IPS-11a (cell line): ENCODE data around the gene C1R.

ENCODE experiments used
- H3K4me3 ChIP-seq: one replicate; pipeline ENCODE4 v1.5.1; 2013; ENCODE audit warnings: low read depth, low read length, control low read depth

The C1R gene

DNA sequence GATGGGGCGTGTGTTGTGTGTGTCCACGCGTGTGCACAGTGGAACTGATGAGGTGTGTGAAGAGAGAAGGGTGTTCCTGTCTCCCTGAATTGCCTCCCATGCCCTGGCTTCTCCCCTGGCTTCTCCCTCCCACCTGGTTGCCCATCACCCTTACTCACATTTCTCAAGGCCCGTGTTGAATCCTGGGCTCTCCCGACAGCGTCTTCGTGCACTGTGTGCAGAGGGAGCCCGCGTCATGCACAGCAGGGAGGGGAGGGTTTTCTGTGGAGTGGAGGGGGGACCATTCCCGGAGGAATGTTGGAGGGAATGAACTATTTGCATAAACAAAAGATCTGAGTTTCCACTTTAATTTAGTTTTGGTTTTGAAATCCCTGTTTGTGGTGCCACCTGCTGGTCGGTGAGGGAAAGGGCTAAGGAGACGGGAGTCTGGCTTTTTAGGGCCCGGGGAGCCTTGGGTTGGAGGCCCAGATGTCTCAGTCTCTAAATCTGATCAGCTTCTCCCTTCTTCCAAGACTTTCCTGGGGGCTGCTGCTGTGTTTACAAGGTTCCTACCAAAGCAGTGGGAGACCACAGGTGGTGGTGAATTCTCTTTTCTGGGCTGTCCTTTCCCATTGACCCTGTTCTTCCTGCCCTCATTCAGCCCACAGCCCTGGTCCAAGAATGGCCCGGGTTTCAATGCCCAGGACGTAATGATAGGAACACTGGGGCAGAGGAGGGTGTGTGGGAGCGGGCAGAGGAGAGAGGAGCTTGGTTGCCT, at the start of gene C1R:
C1R (minus strand) TSS at position 217 of the 757 bp plus-strand sequence; CDS start at position 160, 57 bp downstream.
- H3K4me3 ChIP-seq, result no peak within 1 kb of the TSS

DNA sequence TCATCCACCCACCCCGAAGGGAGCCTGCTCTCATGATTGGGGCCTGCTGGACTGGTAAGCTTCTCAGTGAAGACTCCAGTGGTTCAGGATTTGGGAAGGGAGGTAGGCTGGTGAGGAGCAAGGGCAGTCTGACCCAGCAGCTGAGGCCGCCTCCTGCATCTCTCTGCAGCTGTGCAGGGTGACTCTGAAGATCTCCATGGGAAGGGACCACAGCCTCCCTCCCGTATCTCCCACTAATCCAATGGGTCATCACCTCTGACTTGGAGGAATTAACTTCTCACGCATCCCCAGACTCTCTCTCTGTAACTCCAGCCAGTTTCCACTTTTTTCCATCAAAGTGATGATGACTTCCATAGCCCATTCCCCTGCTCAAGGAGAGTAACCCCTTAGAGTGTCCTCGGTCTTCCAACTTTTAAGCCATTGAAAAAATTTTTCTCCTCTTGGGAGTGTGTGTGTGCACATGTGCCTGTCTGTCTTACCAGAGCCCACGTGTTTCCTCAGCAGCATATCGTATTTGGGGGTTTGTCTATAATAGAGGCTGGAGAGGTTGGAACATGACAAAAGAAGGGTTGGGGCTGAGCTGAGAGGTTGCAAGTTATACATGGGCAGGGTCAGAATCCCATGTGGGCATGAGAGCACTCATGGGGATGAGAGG, 49.2 kb upstream of the C1R start:
- no peak overlapping the region for H3K4me3 ChIP-seq

DNA sequence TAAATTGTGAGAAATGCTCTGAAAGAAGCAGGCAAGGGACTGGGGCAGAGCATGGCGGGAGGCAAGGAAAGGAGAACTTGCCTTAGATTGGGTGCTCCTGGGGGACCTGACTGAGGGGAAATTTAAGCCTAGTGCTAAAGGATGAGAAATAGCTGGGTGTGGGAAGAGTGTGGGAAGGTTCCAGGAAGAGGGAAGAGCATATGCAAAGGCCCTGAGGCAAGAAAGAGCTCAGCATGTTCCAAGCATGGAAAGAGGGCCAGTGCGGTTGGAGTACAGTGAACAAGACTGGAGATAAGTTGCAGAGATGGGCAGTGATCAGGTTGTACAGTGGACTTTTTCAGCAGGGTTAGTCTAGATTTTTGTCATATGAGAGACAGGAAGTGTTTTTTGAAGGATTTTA, 47.0 kb upstream of the C1R start:
- H3K4me3 ChIP-seq, result no peak overlapping the region

DNA sequence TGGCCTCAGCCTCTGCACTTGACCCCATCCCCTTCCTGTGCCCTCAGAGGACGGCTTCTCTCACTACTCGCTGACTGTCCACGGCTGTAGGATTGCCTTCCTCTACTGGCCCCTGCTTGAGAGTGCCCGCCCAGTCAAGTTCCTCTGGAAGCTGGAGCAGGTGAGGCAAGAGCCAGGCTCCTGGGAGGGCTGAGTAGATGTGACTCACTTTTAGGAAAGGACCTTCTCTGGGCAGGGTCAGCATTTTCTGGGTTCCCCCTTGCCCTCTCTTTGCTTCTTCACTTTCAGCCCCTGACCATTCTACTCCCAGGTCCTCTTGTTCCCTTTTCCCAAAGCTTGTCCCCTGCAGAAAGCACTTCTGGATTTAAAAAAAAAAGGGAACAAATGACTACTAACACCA, 45.7 kb upstream of the C1R start:
- H3K4me3 ChIP-seq, result no peak overlapping the region

DNA sequence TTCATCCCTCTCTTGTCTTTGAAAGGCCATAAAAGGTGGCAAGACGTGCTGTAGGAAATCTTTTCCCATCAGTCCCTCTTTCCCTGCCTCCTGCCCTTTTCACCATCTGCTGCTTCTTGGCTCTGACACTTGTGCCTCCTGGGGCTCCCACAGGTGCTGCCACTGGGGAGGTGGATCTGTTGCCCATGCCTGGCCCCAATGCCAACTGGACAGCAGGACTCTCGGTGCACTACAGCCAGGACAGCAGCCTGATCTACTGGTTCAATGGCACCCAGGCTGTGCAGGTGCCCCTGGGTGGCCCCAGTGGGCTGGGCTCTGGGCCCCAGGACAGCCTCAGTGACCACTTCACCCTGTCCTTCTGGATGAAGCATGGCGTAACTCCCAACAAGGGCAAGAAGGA, 44.4 kb upstream of the C1R start:
- no peak overlapping the region for H3K4me3 ChIP-seq

DNA sequence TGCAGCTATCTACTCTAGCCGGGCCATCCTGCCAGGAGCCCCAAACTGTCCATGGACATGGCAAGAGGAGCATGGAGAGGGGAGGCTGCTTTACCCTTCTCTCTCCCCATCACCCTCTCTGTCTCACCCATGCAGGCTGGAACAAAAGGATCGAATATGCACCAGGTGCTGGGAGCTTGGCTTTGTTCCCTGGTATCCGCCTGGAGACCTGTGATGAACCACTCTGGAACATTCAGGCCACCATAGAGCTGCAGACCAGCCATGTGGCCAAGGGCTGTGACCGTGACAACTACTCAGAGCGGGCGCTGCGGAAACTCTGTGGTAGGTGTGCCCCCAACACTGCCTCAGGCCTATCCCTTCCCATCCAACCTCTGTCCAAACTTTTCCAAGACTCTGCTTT, 43.8 kb upstream of the C1R start:
- no peak overlapping the region for H3K4me3 ChIP-seq

DNA sequence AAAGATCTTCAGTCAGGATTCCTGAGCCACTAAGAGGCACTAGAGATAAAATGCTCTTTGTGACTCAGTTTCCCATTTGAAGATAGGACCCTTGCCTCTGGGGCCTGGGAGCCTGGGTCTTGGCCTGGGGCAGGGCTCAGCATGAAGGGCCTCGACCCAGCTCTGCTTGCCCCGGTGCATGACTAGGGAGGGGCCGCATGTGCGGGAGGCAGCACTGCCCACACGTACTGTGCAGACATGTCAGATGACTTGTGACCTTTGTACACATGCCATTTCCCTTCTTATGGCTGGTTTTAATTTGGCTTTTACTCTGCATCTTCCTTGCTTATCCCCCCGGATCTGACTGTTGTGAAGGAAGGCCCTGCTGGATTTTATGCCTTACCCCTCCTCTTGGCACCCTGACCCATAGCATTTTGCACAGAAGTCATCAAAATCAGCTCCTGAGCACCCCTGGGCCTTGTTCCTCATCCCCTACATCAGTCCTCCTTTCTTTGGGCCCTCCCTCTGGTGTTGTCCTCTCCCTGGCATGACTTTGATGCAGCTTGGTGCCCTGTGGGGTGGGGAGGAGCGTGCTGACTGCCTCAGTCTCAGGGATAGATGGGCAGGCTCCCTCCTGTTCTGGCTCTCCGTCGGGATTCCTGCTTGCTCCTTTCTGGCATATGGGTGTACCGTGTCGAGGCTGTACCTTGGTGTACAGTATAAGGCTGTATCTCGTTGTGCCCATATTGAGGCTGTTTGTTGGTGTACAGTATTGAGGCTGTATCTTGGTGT, 42.3 kb upstream of the C1R start:
- H3K4me3 ChIP-seq, result no peak overlapping the region

DNA sequence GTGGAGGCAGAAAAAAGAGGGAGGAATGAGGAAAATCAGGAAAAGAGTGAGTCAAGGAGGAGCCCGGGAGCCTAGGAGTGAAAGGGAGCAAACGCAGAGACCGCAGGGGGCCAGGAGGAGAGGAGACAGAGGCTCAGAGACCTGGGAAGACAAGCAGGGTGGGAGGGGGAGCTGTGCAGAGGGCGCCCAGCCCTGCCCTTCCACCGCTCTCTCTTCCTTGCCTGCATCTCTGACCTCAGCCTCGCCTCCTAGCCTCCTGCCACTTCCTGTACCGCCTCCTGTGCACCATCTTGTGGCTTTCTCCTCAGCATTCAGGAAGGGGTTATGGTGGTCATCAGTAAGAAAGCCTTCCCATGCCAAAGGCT, 39.2 kb upstream of the C1R start:
- H3K4me3 ChIP-seq, result peak overlapping the region; percentile 82

DNA sequence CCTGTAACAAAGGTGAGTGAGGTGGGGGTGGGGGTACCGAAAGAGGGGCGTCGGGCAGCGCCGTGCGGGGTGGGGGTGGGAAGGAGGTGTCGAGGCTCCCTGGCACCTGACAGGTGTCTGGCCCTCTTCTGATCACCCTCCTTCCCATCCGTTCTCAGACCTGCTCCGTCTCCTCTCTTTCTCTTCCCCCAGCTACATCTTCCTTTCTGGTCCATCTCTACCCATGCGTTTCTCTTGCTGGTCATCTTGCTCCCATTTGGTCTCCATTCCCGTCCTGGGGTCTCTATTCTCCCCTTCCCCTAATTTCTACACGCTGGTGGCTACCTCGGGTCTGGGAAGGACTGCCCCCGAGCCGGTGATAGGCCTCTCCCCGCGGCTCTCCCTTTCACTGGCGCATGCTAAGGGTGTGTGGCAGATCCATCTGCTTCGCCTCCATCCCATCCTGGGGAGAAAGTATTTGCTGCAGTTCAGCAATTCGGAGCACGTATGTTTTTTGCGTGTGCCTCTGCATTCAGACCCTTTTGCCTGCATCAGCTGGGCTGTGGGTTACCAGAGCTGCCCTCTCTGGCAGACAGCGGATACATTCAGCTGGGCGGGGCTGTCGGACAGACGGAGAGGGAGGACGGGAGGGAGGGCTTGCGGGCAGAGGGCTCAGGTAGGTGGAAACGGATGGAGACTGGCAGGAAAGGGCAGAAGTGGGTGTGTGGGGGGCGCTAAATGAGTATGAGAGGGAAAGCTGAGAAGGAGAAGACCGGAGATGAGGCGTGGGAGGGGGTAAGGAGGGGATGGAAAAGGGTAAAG, 38.7 kb upstream of the C1R start:
- peak overlapping the region; percentile 82 for H3K4me3 ChIP-seq

DNA sequence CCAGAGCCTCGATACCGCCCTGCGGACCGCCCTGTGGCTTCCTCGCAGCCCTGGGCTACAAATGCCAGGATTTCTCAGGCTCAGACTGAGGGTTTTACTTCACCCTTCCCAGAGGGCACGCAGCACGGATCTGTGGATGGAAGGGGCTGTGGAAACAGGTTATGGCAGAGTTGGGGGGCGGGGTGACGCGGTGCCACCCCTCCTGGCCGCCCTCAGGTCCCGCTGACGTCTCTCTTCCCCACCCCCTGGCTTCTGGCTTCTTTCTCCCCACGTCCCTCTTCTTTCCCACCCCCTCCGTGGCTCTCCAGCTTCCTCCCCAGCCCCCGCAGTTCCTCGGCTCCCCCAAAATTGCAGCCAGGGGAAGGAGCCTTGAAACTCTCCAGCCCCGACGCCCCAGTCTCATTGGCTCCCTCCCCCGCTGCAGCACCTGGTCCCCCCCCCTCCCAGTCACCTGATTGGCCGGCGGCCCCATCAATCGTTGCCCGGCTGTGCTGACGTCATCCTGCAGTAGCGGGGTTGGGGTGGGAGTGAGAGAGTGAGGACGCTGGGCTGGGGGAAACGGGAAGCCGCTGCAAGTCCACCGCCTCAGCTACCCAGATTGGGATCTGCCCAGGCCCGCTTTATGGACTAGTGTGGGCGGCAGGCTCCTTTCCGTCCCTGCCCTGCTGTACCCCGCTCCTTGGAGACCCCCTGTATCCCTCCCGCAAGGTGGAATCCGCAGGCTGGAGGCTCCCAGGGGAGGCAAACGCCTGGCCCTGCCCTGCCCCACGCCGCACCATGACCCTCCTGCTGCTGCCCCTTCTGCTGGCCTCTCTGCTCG, 37.8 kb upstream of the C1R start, which contains the start of gene CLSTN3:
CLSTN3 (plus strand) TSS at position 500 of the 820 bp plus-strand sequence; CDS start at position 778, 278 bp downstream.
- peak within 1 kb of the TSS; percentile 82 for H3K4me3 ChIP-seq

DNA sequence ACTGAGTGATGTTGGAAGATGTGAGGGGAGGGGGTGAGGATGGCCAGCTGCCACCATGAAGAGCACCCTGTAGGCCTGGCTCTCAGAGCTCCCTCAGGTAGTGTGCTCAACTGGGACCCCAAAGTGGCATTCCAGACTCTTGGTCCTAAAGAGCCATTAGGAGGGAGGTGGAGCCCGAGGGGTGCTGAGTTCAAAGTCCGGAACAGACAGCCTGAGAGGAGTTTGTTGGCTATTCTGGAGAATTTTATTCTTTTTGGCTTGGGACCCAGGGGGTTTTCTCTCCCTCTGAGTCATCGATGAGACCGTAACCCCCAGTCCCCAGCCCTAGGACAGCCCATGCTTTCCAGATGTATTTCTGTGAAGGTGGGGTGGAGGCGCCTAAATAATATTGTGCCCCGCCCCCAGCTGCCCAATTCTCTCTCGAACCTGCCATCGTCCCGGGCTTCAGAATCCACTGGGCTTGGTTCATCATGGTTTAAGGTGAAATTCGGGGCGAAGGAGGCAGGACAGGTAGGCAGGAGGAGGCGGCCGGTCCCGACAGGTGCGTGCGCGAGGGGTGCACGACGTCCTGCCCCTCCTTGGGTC, 37.1 kb upstream of the C1R start:
- peak overlapping the region; percentile 82 for H3K4me3 ChIP-seq

DNA sequence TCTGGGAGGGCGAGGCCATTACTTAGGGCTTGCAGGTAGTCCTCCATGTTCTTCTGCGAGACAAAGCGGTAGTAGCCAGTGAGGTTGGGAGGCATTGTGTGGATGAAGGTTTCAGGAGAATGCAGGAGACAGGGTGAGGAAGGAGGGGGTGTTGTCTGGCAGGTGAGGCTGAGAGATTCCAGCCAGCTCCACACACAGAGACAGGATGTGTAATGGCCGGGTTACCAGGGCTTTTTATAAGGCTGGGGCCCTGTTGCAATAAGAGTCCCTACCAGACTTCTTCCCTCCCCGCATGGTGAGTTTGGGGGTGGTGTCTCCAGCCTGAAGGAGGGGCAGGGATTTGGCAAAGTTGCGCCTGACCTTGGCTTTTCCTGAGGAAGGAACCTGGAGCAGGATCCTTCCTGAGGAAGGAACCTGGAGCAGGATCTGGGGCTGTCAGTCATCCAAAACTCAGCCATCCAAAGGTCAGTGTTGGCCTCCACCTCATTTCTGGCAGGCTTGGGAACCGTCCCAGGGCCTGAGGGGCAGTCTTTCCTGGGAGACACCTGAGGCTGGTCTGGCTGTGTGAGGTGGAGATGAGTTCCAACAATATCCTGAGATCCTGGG, 36.5 kb upstream of the C1R start, which contains the start of gene RBP5:
RBP5 (minus strand) TSS at position 209 of the 606 bp plus-strand sequence; CDS start at position 95, 114 bp downstream.
- H3K4me3 ChIP-seq, result peak within 1 kb of the TSS; percentile 82

DNA sequence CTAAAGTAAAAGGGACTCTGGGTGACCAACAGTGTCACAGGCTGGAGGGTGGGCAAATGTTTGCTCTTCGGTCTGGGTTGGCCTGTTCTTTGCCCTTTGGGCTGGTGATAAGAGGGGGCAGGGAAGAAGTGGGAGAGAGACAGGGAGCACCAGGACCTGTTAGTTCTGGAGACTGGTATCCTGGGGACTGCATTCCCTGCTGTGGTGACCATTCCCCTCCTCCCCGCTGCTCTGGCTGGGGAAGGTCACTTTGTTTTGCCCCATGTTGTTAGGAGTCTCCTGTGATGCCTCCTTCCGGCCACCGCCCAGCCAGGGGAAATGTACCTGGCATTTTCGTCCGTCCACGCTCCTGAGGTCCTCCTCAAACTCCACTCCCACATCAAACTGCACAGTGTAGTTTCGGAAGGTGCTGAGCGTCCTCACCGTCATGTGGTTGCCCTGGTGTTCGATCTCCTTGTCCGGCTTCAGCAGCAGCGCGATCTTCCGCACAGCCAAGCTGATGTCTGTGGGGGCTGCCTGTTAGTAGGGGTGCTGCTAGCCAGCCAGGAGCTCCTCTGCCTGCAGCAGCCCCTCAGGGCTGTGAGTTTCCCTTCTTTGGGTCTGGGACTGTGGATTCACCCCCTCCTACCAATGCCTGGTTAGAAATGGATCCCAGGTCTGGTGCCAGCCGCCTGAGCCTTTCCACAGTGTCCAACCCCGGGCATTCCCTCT, 35.8 kb upstream of the C1R start:
- H3K4me3 ChIP-seq, result no peak overlapping the region

DNA sequence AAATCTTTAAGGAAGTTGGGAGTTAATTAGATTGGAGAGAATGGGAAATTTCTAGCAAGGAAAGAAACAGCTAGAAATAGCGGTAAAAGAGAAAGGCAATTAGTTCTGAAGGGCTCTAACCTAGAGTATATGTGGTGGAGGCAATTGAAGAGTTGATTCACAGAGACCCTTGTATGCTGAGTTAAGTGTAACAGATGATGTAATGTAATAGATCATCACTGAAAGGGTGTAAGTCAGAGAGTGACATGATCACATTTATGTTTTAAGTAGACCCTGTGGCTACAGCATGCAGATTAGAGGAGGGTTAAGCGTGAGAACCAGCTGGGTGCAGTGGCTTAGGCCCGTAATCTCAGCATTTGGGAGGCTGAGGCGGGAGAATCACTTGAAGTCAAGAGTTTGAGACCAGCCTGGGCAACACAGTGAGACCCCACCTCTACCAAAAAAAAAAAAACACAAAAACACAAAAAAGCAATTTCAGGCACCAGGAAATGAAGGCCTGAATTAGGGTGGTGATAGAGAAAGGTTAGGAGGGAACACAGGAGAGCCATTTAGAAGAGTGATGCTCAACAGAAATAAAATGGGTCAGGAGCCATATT, 33.5 kb upstream of the C1R start:
- no peak overlapping the region for H3K4me3 ChIP-seq

DNA sequence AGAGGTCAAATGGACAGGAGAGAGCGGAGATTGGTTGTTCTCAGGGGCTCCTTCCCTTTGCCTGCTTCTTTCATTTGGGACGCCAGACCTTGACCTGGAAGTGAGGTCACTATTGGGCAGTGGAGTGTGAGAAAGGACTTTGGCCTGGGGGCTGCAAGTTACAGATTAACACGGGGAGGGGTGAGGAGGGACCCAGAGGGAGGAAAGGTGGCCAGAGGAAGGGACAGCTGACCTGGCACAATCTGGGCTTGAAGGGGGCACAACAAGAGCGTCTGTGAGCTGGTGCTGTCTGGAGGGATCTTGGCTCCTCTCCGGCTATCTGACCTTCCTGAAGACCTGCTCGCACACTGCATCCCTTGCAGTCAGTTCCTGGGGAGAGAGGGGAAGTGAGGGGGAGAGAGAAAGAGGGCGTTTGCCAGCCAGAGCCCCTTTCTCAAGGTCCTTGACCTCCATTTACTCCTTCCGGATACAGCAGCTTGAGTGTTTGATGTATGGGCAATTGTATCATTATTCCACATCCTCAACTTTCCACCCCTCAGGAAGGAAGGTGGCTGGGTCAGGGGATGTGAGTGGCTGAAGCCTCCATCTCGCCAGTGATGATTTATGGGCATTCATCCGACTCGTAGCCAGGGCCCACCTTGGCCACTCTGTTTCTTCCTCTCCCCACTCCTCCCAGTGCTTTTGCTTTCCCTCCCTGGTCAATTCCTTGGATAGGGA, 31.7 kb upstream of the C1R start:
- H3K4me3 ChIP-seq, result no peak overlapping the region

DNA sequence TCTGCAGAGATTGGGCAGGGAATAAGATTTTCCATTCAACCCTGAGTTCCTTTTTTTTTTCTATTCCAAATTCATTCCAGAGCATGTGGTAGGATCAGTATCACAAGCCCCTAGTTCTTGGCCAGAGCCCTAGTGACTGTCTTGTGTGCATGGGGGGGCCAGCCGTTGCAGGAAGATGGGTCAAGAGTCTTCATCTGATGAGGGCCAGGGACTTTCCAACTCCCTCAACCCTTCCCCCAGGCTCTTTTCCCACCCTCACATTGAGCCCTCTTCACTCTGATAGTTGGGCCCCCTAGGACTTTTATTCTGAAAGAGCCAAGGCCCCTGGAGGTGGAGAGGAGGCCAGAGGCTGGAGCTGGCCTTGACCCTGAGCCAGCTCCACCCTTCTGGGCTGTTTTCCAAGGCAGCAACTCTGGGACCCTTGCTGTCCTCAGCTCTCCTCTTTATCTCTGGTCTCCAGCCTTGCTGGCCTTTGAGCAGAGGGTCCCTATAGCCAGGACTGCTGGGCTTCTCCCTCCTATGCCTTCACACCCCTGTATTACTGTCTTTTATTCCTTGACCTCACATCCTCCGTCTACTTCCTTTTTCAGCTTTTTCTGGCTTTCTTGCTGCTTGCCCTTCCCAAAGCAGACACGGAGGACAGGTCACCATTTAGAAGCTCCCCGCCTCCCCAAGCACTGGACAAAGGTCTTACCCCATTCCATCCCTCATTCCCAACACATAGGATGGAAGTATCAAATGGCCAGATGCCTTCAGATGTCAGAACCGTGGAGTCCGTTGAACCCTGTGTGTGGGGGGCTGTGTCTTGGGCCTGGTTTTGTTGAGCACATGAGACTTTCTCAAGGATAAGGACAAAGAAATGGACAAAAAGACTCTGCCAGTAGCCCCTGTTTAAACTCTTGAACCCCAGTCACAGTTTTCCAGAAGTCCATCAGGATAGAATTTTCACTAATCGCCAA, 30.8 kb upstream of the C1R start:
- no peak overlapping the region for H3K4me3 ChIP-seq
